Left colon (tissue), 2 donors: Measurements from ENCODE around the gene ZNF43. TPM values are rescaled to one million over a fixed set of nuclear protein-coding genes. Genes with fewer than 3 reads are reported as not detected.
A peak's percentile ranks its signal among the peaks of the same experiment; 100 is the strongest.
"Not testable (repeated sequence)": the region's sequence is repeated elsewhere in the genome, so short reads cannot be mapped to it uniquely, and the experiment has no call there.

Experiments
- ATAC-seq: fragments of 200-7000 bp; cut with Tn5 transposase; one replicate; pipeline ENCODE4 v1.9.1; 2020; ENCODE audit warnings: mild to moderate bottlenecking, moderate library complexity
- DNase-seq, 2 donors: peaks; one replicate each; pipeline ENCODE4 v3.0.0-alpha.2; 2020
- intact Hi-C, 2 donors: fragments of 100-400 bp; cut with DNase I in 1 of 2; cut with micrococcal nuclease in 1 of 2; formaldehyde crosslinking; loops; one replicate each; pipeline versions ENCODE4 v1.11.2 to v1.14.0; 2022; cut with DNase I, micrococcal nuclease
- total RNA-seq, 2 donors: library from RNA; stranded (reverse); fragmentation: NEBNext Ultra II Directional; extraction: Animal tissue kit (Norgen Biotek cat#: 25700); gene quantifications; one replicate each; pipeline ENCODE4 v1.2.1, GENCODE V29; 2021
- donor health status: DM: no; HTN: no; CAD: no.
- donor health status: DM: yes; HTN: yes; CAD: no.

ZNF43 gene
- total RNA-seq, 2 donors from 2014 or later = 10.1 to 11.7 TPM

- ATAC-seq = no peak
- intact Hi-C loops = no loop called here
- DNase-seq = no peak
These were observed 11.3 kb downstream of the ZNF43 start for GRCh38 chr19:21824679-21825078.

GRCh38 chr19:21823224-21823623 lies 12.8 kb downstream of the ZNF43 start:
- DNase-seq (no peak), ATAC-seq (no peak)
- intact Hi-C loops = no loop called here

GRCh38 chr19:21812448-21812847 lies 23.5 kb downstream of the ZNF43 start:
- ATAC-seq (no peak), DNase-seq (no peak)
- intact Hi-C loops = no loop called here

GRCh38 chr19:21808400-21809000 lies 27.5 kb downstream of the ZNF43 start:
- DNase-seq, ATAC-seq, intact Hi-C loops: not testable (repeated sequence)

- intact Hi-C loops = no loop called here
- DNase-seq = no peak
- no peak for ATAC-seq
These were observed 46.4 kb downstream of the ZNF43 start for GRCh38 chr19:21789466-21790085.

GRCh38 chr19:21786936-21787335 lies 49.0 kb downstream of the ZNF43 start:
- DNase-seq (no peak), ATAC-seq (no peak)
- intact Hi-C loops = no loop called here

GRCh38 chr19:21775792-21776191 lies 60.2 kb downstream of the ZNF43 start:
- DNase-seq, intact Hi-C loops, ATAC-seq: not testable (repeated sequence)

GRCh38 chr19:21767065-21767800 lies 68.7 kb downstream of the ZNF43 start, which contains the start of gene ZNF100:
Gene ZNF100 (minus strand): TSS chr19:21767579. CDS start chr19:21767429, 150 bp downstream.
- intact Hi-C loops = no loop called here
- DNase-seq (peak; percentile 95 to 96), ATAC-seq (peak; percentile 96)

- intact Hi-C loops, DNase-seq: not testable (repeated sequence)
- ATAC-seq = peak; percentile 28
These were observed 69.3 kb downstream of the ZNF43 start for GRCh38 chr19:21766705-21767064.

- ATAC-seq = no peak
- intact Hi-C loops = no loop called here
- DNase-seq = no peak
These were observed 70.8 kb downstream of the ZNF43 start for GRCh38 chr19:21765151-21765550.

- intact Hi-C loops, ATAC-seq, DNase-seq: not testable (repeated sequence)
These were observed 74.4 kb downstream of the ZNF43 start for GRCh38 chr19:21761547-21761946.

- ATAC-seq = no peak
- no peak for DNase-seq
- intact Hi-C loops = no loop called here
These were observed 77.7 kb downstream of the ZNF43 start for GRCh38 chr19:21758296-21758695.

- ATAC-seq, intact Hi-C loops, DNase-seq: not testable (repeated sequence)
These were observed 80.4 kb downstream of the ZNF43 start for GRCh38 chr19:21755555-21755954.

Other genes with a start within 250 kb of the ZNF43 start
- 10 to 100 TPM; 13.0 to 15.6 TPM for gene ZNF100, start 68.6 kb downstream of the ZNF43 start, total RNA-seq
- 1 to 10 TPM in 1 of 2 donors, under 1 TPM in 1; 0.61 to 3.4 TPM for gene ZNF208, start 174.8 kb upstream of the ZNF43 start, total RNA-seq
- gene ZNF257, start 216.3 kb upstream of the ZNF43 start, total RNA-seq = under 1 TPM; 0.82 to 0.95 TPM